PC-9 (cell line): ENCODE results near the gene TBC1D16. TPM values are rescaled to one million over a fixed set of nuclear protein-coding genes. Genes with fewer than 3 reads are reported as not detected.

Experiments
- BruUV-seq: library from RNA; stranded (reverse); fragments of 400-500 nt; replicated peaks from 2 replicates; lab custom pipeline; 2021; lab: Mats Ljungman, UMichigan
- CTCF ChIA-PET: fragments of 300-600 bp; sonication (Branson Sonifier 250); formaldehyde crosslinking; loops from one replicate; lab custom pipeline; 2022; ENCODE audit warnings: antibody characterized with exemption; lab: Charles Lee
- POLR2A ChIA-PET: fragments of 300-600 bp; sonication (Branson Sonifier 250); formaldehyde crosslinking; loops from one replicate; lab custom pipeline; 2022; ENCODE audit warnings: antibody characterized with exemption; ENCODE audit not compliant: unreplicated experiment; lab: Charles Lee
- DNase-seq, 2 experiments: peaks; one replicate each; pipeline versions ENCODE4 v3.0.0 to v3.0.0-alpha.2; 2015 to 2022; ENCODE audit warnings: mixed read lengths in 1 of 2
- H2AFZ ChIP-seq: fragments of 200-600 bp; sonication (generic); 2 replicates; pipeline ENCODE4 v1.8.1; 2017; ENCODE audit warnings: antibody characterized with exemption
- H3F3A ChIP-seq: fragments of 200-600 bp; sonication (generic); 2 replicates; pipeline ENCODE4 v1.8.1; 2017; ENCODE audit warnings: antibody characterized with exemption, mild to moderate bottlenecking, low read depth; ENCODE audit not compliant: insufficient read depth
- H3K27ac ChIP-seq: fragments of 200-600 bp; sonication (generic); 2 replicates; pipeline ENCODE4 v1.6.1; 2016; ENCODE audit warnings: mixed run types
- H3K27me3 ChIP-seq: fragments of 200-600 bp; sonication (generic); 2 replicates; pipeline ENCODE4 v1.6.1; 2016; ENCODE audit warnings: low read depth, mixed run types; ENCODE audit not compliant: insufficient read depth
- H3K36me3 ChIP-seq: fragments of 200-600 bp; sonication (generic); 2 replicates; pipeline ENCODE4 v1.6.1; 2016; ENCODE audit warnings: low read depth, mixed run types
- H3K4me1 ChIP-seq: fragments of 200-600 bp; sonication (generic); replicated peaks from 2 replicates; pipeline ENCODE4 v1.6.1; 2016; ENCODE audit warnings: mixed run types; ENCODE audit not compliant: insufficient read depth
- H3K4me2 ChIP-seq: fragments of 200-600 bp; sonication (generic); 2 replicates; pipeline ENCODE4 v1.6.1; 2017; ENCODE audit warnings: mixed run types
- H3K4me3 ChIP-seq: fragments of 200-600 bp; sonication (generic); 2 replicates; pipeline ENCODE4 v1.6.1; 2016; ENCODE audit warnings: mixed run types
- H3K79me2 ChIP-seq: fragments of 200-600 bp; sonication (generic); 2 replicates; pipeline ENCODE4 v1.6.1; 2017; ENCODE audit warnings: low read depth, mixed run types
- H3K9me2 ChIP-seq: fragments of 200-600 bp; sonication (generic); 2 replicates; pipeline ENCODE4 v1.8.1; 2017; ENCODE audit warnings: mild to moderate bottlenecking; ENCODE audit not compliant: insufficient read depth
- H3K9me3 ChIP-seq: fragments of 200-600 bp; sonication (generic); 2 replicates; pipeline ENCODE4 v1.8.1; 2016; ENCODE audit warnings: low read depth; ENCODE audit not compliant: insufficient read depth
- H4K20me1 ChIP-seq: fragments of 200-600 bp; sonication (generic); 2 replicates; pipeline ENCODE4 v1.8.1; 2017; ENCODE audit not compliant: insufficient read depth
- CTCF ChIP-seq: fragments of 200-600 bp; sonication (generic); conservative IDR thresholded peaks from 2 replicates; pipeline ENCODE4 v1.6.1; 2017; ENCODE audit warnings: mixed run types, antibody characterized with exemption, mild to moderate bottlenecking, moderate library complexity
- EZH2 ChIP-seq: fragments of 200-600 bp; sonication (generic); IDR thresholded peaks from 2 replicates; pipeline ENCODE4 v1.8.0; 2017; ENCODE audit warnings: antibody characterized with exemption, low read depth
- intact Hi-C: fragments of 100-400 bp; cut with micrococcal nuclease; formaldehyde crosslinking; loops from one replicate; pipeline ENCODE4 v1.10.0; 2022; ENCODE audit not compliant: unreplicated experiment
- total RNA-seq: library from RNA; stranded (reverse); gene quantifications from 2 replicates; pipeline ENCODE4 v1.2.3, GENCODE V29; 2021

TBC1D16 gene
- total RNA-seq, 1 experiment from 2014 or later: 41.7 TPM

- Histone ChIP-seq H4K20me1 (no peaks in the 10 kb centered on the region), H3K4me3 (no peak overlapping the region), H3K4me2 (no peak overlapping the region), H2AFZ (no peak overlapping the region), H3K79me2 (no peaks in the 10 kb centered on the region), H3K36me3 (no peaks in the 10 kb centered on the region), H3K9me3 (no peaks in the 10 kb centered on the region), H3F3A (no peaks in the 10 kb centered on the region), H3K27me3 (no peaks in the 10 kb centered on the region), H3K4me1 (no peaks in the 10 kb centered on the region), H3K9me2 (no peaks in the 10 kb centered on the region), H3K27ac (no peak overlapping the region)
- no peak for DNase-seq
- TF ChIP-seq CTCF (no peak), EZH2 (no peak)
- BruUV-seq: no TSS peak
- ChIA-PET POLR2A (no interaction called here), CTCF (no interaction called here)
- intact Hi-C loops: no loop called here
Measured at GRCh38 chr17:79946352-79947231, 89.1 kb downstream of the TBC1D16 start.

GRCh38 chr17:79945591-79946255, 89.9 kb downstream of the TBC1D16 start:
- DNase-seq: no peak
- Histone ChIP-seq H3K9me2 (no peaks in the 10 kb centered on the region), H3K9me3 (no peaks in the 10 kb centered on the region), H2AFZ (no peak overlapping the region), H3K27me3 (no peaks in the 10 kb centered on the region), H4K20me1 (no peaks in the 10 kb centered on the region), H3K4me2 (no peak overlapping the region), H3K4me3 (no peak overlapping the region), H3F3A (no peaks in the 10 kb centered on the region), H3K36me3 (no peaks in the 10 kb centered on the region), H3K27ac (no peak overlapping the region), H3K4me1 (no peaks in the 10 kb centered on the region), H3K79me2 (no peaks in the 10 kb centered on the region)
- CTCF ChIA-PET: no interaction called here
- TF ChIP-seq EZH2 (no peak), CTCF (no peak)
- POLR2A ChIA-PET: no interaction called here
- intact Hi-C loops: no loop called here
- BruUV-seq: no TSS peak

- H3K27me3 ChIP-seq: no peaks in the 10 kb centered on the region
- no peak overlapping the region for H3K27ac ChIP-seq
- no peaks in the 10 kb centered on the region for H3K36me3 ChIP-seq
- CTCF ChIA-PET: interaction anchor here (0.7 kb wide), 1 partner anchor 14 kb away, joined by 3 read pairs; no protein-coding TSS in a partner anchor
- BruUV-seq: no TSS peak
- no peaks in the 10 kb centered on the region for H4K20me1 ChIP-seq
- no peaks in the 10 kb centered on the region for H3K9me3 ChIP-seq
- H3K79me2 ChIP-seq: no peaks in the 10 kb centered on the region
- intact Hi-C loops: no loop called here
- no peaks in the 10 kb centered on the region for H3F3A ChIP-seq
- H3K4me3 ChIP-seq: no peak overlapping the region
- no peaks in the 10 kb centered on the region for H3K4me1 ChIP-seq
- H2AFZ ChIP-seq: no peak overlapping the region
- TF ChIP-seq CTCF (no peak), EZH2 (no peak)
- no peaks in the 10 kb centered on the region for H3K9me2 ChIP-seq
- POLR2A ChIA-PET: no interaction called here
- DNase-seq: no peak
- H3K4me2 ChIP-seq: no peak overlapping the region
Measured at GRCh38 chr17:79944821-79945391, 90.8 kb downstream of the TBC1D16 start.
